ENCODE data around the gene RCC1.
"Not testable (repeated sequence)": the region's sequence is repeated elsewhere in the genome, so short reads cannot be mapped to it uniquely, and the experiment has no call there.

RCC1 gene

GRCh38 chr1:28566931-28567330 lies 61.1 kb downstream of the RCC1 start:
- no peak for DNase-seq (ENCODE audit: low read depth)
- TF ChIP-seq CTCF (IDR thresholded peaks at IDR 0.05; ENCODE audit: control insufficient read depth, extremely low read depth, insufficient read depth), result no peak
- H3K4me3 ChIP-seq (ENCODE audit: low read depth, low read length), result no peak overlapping the region

- no peak for DNase-seq (ENCODE audit: low read depth)
- TF ChIP-seq CTCF (IDR thresholded peaks at IDR 0.05; ENCODE audit: control insufficient read depth, extremely low read depth, insufficient read depth), result no peak
- H3K4me3 ChIP-seq (ENCODE audit: low read depth, low read length), result no peak overlapping the region
Measured at GRCh38 chr1:28571911-28572310, 66.1 kb downstream of the RCC1 start.

- H3K4me3 ChIP-seq (ENCODE audit: low read depth, low read length); DNase-seq (ENCODE audit: low read depth): not testable (repeated sequence)
Measured at GRCh38 chr1:28572891-28573290, 67.0 kb downstream of the RCC1 start.

GRCh38 chr1:28573564-28573963 lies 67.7 kb downstream of the RCC1 start:
- TF ChIP-seq CTCF (IDR thresholded peaks at IDR 0.05; ENCODE audit: control insufficient read depth, extremely low read depth, insufficient read depth), result no peak

GRCh38 chr1:28577052-28577678 lies 71.3 kb downstream of the RCC1 start:
- no peak for DNase-seq (ENCODE audit: low read depth)
- TF ChIP-seq CTCF (IDR thresholded peaks at IDR 0.05; ENCODE audit: control insufficient read depth, extremely low read depth, insufficient read depth), result no peak
- H3K4me3 ChIP-seq (ENCODE audit: low read depth, low read length), result no peak overlapping the region

More at GRCh38 chr1:28573564-28573963, 67.7 kb downstream of the RCC1 start:
- no peak overlapping the region for H3K4me3 ChIP-seq (ENCODE audit: low read depth, low read length)
- DNase-seq (ENCODE audit: low read depth), result no peak

- DNase-seq (ENCODE audit: low read depth), result no peak
- H3K4me3 ChIP-seq (ENCODE audit: low read depth, low read length), result no peak overlapping the region
- TF ChIP-seq CTCF (IDR thresholded peaks at IDR 0.05; ENCODE audit: control insufficient read depth, extremely low read depth, insufficient read depth), result no peak
Measured at GRCh38 chr1:28577738-28578536, 72.1 kb downstream of the RCC1 start.

- H3K4me3 ChIP-seq (ENCODE audit: low read depth, low read length), result no peak overlapping the region
- no peak for TF ChIP-seq CTCF (IDR thresholded peaks at IDR 0.05; ENCODE audit: control insufficient read depth, extremely low read depth, insufficient read depth)
Measured at GRCh38 chr1:28578696-28579218, 72.9 kb downstream of the RCC1 start.

More at GRCh38 chr1:28578696-28579218, 72.9 kb downstream of the RCC1 start:
- DNase-seq (ENCODE audit: low read depth), result no peak
